ENCODE data around the gene ARL14EP.

Gene ARL14EP

GRCh38 chr11:30285416-30286121 is 37.3 kb upstream of the ARL14EP start:
- DNase-seq (ENCODE audit: low read depth): no peak
- in situ Hi-C loops (cut with HindIII; ENCODE audit: low sequenced_read_pairs): no loop called here
- no peak for TF ChIP-seq CTCF (IDR thresholded peaks at IDR 0.05; ENCODE audit: low read depth, low read length, missing control alignments)
- H3K4me3 ChIP-seq (ENCODE audit: low read depth, low read length): no peak overlapping the region

- TF ChIP-seq CTCF (IDR thresholded peaks at IDR 0.05; ENCODE audit: low read depth, low read length, missing control alignments): no peak
- in situ Hi-C loops (cut with HindIII; ENCODE audit: low sequenced_read_pairs): no loop called here
- H3K4me3 ChIP-seq (ENCODE audit: low read depth, low read length): no peak overlapping the region
- DNase-seq (ENCODE audit: low read depth): no peak
Measured at GRCh38 chr11:30291331-30291730, 31.6 kb upstream of the ARL14EP start.

GRCh38 chr11:30292545-30292944 is 30.4 kb upstream of the ARL14EP start:
- no peak for DNase-seq (ENCODE audit: low read depth)
- no peak for TF ChIP-seq CTCF (IDR thresholded peaks at IDR 0.05; ENCODE audit: low read depth, low read length, missing control alignments)
- in situ Hi-C loops (cut with HindIII; ENCODE audit: low sequenced_read_pairs): no loop called here
- H3K4me3 ChIP-seq (ENCODE audit: low read depth, low read length): no peak overlapping the region

GRCh38 chr11:30295178-30295885 is 27.6 kb upstream of the ARL14EP start:
- no peak for DNase-seq (ENCODE audit: low read depth)
- TF ChIP-seq CTCF (IDR thresholded peaks at IDR 0.05; ENCODE audit: low read depth, low read length, missing control alignments): no peak
- in situ Hi-C loops (cut with HindIII; ENCODE audit: low sequenced_read_pairs): no loop called here
- no peak overlapping the region for H3K4me3 ChIP-seq (ENCODE audit: low read depth, low read length)

- in situ Hi-C loops (cut with HindIII; ENCODE audit: low sequenced_read_pairs): loop anchor here (25.0 kb wide), 1 partner anchor 867 kb away; no protein-coding TSS in a partner anchor
- no peak for TF ChIP-seq CTCF (IDR thresholded peaks at IDR 0.05; ENCODE audit: low read depth, low read length, missing control alignments)
- H3K4me3 ChIP-seq (ENCODE audit: low read depth, low read length): no peak overlapping the region
- no peak for DNase-seq (ENCODE audit: low read depth)
Measured at GRCh38 chr11:30304620-30305019, 18.3 kb upstream of the ARL14EP start.

GRCh38 chr11:30310623-30311022 is 12.3 kb upstream of the ARL14EP start:
- in situ Hi-C loops (cut with HindIII; ENCODE audit: low sequenced_read_pairs): loop anchor here (25.0 kb wide), 1 partner anchor 873 kb away; no protein-coding TSS in a partner anchor
- no peak for DNase-seq (ENCODE audit: low read depth)

More at GRCh38 chr11:30310623-30311022, 12.3 kb upstream of the ARL14EP start:
- no peak for TF ChIP-seq CTCF (IDR thresholded peaks at IDR 0.05; ENCODE audit: low read depth, low read length, missing control alignments)
- H3K4me3 ChIP-seq (ENCODE audit: low read depth, low read length): no peak overlapping the region

Data from astrocyte of the cerebellum (primary cell).